GM18502 (cell line): ENCODE data around the gene WNK1.
A peak's percentile ranks its signal among the peaks of the same experiment; 100 is the strongest.

ENCODE experiments used
- ATAC-seq: cut with Tn5 transposase; IDR thresholded peaks from one replicate; pipeline ENCODE4 v1.9.1; 2021; ENCODE audit warnings: mild to moderate bottlenecking; ENCODE audit not compliant: unreplicated experiment, poor library complexity

WNK1 gene

DNA sequence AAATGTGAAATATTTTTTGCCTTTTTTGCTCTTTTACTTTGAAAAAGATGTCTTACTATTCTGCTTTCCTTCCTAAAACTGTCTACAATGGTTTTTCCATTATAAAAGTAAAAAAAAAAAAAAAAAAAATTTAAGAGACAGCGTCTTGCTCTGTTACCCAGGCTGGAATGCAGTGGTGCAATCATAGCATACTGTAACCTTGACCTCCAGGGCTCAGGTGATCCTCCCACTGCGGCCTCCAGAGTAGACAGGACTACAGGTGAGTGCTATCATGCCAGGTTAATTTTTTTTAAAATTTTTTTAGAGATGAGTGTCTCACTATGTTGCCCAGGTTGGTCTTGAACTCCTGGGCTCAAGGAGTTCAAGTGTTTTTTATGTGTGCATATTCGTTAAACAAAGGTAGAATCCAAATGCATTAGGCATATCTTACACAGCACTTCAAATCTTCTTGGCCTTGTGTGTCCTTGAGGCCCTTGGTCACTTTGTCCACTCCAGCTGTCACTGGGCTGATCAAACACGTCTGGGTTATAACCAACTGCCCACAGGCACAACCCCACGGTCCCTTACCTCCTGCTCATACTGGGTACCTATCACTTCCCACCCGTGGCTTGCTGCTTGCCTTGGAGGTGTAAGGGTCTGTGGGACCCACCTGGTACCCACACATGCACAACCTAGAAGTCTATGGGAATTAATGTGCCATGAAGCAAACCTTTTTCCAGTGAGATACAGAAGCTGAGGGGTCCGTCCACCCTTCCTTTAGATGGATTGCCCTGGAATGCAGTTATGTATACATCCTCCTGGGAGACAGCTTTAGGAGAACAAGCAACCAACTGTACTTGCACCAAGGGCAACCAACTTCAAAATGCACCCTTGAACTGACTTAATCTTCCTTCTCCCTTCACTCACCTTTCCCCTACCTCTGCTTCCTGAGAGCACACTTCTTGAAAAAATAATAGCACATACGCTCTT lies 184.3 kb downstream of the WNK1 start:
- no peak for ATAC-seq

DNA sequence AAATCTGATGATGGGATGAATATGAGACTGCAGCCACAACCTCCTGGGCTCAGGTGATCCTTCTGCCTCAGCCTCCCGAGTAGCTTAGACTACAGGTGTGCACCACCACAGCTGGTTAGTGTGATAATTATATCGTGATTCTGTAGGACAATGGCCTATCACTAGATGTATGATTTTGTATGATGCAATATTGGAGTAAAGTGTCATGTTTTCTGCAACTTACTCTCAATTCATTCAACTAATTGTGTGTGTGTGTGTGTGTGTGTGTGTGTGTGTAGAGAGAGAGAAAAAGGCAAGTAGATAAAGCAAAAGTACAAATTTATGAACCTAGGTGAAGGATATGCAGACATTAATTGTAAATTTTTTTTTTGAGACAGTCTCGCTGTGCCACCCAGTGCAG lies 186.4 kb downstream of the WNK1 start:
- no peak for ATAC-seq

DNA sequence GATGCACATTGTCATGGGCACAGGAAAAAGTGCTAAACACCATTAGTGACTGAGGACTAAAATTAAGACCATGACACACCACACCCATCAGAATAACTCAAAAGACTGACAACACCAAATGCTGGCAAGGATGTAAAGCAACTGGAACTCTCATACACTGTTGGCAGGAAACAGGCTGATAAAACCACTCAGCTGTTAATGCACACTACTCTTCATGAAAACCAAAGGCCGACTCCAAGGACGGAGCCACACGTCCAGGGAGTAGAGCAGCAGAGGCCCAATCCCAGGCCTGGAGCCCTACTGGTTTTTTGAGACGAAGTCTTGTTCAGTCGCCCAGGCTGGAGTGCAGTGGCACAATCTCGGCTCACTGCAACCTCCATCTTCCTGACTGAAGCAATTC lies 190.7 kb downstream of the WNK1 start:
- no peak for ATAC-seq

DNA sequence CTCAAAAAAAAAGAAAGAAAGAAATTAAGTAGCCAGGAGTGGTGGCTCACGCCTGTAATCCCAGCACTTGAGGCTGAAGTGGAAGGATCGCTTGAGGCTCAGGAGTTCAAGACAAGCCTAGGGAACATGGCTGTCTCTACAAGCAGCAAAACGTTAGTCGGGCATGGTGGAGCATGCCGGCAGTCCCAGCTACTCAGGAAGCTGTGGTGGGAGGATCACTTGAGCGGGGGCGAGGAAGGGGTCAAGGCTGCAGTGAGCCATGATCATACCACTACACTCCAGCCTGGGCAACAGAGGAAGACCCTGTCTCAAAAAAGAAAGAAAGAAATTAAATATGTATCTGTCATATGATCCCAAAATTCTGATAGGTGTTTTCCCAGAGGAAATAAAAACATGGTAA lies 191.8 kb downstream of the WNK1 start:
- no peak for ATAC-seq

DNA sequence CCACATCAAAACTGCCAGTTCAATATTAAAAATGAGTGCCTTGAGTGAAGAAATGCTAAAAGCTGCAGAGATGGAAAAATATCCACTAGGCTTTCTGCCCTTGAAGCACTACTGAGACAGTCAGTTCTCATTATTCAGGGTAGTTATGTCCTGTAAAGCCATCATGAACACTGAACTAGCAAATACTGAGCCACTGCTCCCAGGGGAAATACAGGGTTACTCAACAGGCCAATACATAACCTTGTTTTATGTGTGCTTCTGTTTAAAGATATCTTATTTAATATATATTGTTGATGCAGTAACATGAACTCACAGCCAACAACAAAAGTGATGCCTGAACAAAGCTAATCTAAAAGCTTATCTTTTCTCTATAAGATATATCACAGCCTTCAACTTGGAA lies 193.8 kb downstream of the WNK1 start:
- ATAC-seq = no peak

DNA sequence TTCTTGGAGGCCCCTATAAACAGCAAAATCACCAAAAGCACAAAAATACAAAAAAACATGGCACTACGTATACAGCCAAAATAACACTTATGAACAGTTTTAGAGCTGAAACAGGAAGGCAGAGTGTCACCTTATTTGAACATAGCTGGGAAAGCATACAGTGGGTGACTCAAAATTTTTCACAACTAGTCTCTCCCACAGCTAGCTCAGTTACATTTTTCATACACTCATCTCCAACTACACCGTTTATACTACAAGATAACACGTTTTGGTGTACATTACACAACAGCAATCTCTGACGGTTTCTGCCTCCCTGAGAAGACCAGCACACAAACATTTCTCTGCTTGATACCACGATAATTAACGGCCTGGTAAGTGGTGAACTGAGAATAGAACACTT lies 194.3 kb downstream of the WNK1 start:
- ATAC-seq = no peak

DNA sequence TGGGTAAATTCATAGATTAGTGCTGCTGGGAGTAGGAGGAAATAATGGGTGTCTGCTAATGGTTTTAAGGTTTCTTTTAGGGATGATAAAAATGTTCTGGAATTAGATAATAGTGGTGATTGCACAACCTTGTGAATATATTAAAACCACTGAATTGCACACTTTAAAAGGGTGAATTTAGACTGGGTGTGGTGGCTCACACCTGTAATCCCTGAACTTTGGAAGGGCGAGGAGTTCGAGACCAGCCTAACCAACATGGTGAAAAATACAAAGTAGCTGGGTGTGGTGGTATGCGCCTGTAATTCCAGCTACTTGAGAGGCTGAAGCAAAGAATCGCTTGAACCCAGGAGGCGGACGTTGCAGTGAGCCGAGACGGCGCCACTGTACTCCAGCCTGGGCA lies 195.9 kb downstream of the WNK1 start:
- no peak for ATAC-seq

DNA sequence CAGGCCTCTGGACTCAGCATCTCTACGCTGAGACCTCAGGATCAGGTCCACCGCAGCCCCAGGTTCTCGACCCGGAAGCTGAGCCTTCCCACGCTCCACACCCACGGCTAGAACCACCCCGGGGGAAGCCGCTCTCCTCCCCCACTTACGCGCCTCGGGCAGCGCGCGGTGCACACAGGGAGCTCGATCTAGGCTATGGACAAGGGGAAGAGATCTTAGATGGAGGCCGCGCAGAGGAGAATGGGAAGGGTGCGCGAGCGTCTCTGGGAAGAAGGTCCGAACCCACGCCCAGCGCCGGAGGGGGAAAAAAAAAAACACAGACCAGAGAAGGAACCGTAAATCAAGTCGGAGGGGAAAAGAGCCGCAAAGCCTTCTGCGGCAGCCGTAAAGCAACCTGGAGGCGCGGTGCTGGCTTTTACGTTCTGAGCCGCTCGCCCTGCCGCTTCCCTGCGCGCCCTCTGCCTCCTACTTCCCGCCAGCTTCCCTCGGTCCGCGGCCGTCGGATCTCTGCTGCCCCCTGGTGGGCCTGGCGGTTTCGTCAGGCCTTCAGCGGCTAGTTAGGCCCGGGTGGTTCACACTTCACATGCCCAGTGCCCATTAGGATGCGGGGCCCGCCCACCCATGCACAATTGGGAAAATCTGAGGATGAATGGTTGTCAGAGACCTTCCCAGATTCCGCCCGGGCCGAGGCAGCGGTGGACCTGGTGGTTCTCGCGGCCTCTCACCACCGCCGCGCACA lies 197.2 kb downstream of the WNK1 start, which contains the start of gene RAD52:
RAD52 (minus strand) TSS at position 242 of the 739 bp plus-strand sequence. CDS start 16,636 bp downstream, outside the sequence.
- ATAC-seq = peak; percentile 82

DNA sequence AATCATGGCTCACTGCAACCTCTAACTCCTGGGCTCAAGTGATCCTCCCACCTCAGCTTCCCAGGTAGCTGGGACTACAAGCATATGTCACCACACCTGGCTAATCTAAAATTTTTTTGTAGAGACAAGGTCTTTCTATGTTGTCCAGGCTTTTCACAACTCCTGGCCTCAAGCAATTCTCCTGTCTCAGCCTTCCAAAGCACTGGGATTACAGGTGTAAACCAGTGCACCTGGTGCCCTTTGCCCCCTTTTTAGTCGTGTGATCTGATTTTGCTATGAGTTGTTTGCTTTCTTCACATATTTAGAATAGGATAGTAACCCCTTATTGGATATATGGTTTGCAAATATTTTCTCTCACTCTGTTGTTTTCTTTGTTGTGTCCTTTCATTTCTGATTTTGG lies 198.8 kb downstream of the WNK1 start:
- ATAC-seq = no peak

DNA sequence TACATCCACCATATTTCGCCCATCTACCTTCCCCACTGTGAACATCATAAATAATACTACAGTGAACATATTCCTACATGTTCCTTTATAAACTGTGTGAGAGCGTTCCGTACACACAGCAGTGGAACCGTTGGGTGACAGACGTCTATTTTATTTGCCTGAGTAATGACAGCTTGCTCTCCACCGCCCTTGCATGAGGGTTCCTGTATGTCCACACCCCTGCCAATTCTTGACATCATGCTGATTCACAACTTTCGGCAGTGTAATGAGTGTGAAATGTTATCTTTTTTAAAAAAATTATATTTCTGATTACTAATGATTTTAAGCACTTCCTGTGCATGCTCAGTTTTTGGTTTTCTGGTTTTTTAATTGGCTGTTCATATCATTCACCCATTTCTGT lies 201.4 kb downstream of the WNK1 start:
- no peak for ATAC-seq

DNA sequence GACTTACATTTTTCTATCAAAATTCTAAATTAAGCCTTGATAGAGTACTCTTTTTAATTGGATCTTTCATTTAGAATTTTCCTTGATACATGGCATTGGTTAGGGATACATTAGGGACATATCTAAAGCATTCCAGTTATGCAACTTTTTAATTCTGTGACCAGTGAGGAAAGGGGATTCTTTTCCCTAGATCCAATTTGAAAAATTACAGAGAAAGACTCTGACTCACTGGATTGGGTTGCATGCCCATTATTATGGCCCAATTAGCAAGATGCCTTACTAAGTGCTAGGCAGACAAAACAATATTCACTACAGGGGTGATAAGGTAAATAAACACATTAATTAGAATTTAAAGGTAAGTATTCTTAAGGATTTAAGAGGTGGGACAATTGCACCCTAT lies 202.4 kb downstream of the WNK1 start:
- no peak for ATAC-seq

DNA sequence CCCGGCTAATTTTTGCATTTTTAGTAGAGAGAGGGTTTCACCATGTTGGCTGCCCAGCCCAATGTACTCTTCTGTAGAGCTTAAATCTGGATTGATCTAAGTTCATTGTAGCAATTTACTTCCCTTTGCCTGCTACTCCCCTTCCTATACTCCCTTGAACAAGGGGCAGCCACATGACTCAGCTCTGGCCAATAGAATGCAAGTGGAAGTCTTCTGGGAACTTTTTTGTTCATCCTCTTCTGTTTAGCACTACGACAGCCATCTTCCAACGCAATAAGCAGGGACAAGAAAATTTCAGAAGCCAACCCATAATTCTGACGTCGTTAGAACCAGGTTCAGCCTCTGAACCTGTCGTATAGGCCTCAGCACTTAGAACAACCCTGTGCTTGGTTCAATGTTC lies 203.6 kb downstream of the WNK1 start:
- no peak for ATAC-seq

DNA sequence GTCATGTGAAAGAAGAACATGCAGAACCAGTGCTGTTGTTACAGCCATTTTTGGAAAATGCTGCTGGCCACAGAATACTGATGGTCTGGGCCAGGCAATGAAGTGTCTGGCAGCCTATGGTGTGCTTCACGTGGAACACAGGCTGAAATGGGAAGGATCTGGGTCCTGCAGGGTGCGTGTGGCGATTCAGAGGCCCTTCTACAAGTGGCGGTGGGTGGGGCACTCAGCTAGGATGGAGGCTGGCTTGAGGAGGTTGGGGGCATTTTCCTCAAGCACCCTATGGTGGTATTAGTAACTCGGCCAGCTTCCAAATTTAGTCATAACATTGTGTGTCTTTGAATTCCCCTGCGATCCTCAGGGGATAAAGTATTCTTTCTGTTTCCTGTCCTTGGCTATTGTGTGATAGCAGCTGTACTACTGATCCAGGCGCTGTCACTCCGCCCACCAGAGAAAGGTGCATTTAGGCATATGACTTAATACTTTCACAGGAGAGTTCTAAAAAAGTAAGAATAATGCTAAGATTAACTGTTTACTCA lies 206.3 kb downstream of the WNK1 start:
- peak; percentile 65 for ATAC-seq
